Activated CD4-positive, alpha-beta T cell treated with anti-CD3 and anti-CD28 coated beads, Interleukin-2, amount 50 U/mL, for 24 hours (primary cell): ENCODE measurements around the gene AOPEP.
"Not testable (repeated sequence)": the region's sequence is repeated elsewhere in the genome, so short reads cannot be mapped to it uniquely, and the experiment has no call there.

ENCODE experiments used
- DNase-seq, 2 donors: peaks; one replicate each; pipeline ENCODE4 v3.0.0-alpha.2; 2020; ENCODE audit warnings: low read depth in 1 of 2, low spot score in 1 of 2

AOPEP gene

GRCh38 chr9:94928691-94929368 lies 202.3 kb downstream of the AOPEP start:
- DNase-seq, result no peak

DNA sequence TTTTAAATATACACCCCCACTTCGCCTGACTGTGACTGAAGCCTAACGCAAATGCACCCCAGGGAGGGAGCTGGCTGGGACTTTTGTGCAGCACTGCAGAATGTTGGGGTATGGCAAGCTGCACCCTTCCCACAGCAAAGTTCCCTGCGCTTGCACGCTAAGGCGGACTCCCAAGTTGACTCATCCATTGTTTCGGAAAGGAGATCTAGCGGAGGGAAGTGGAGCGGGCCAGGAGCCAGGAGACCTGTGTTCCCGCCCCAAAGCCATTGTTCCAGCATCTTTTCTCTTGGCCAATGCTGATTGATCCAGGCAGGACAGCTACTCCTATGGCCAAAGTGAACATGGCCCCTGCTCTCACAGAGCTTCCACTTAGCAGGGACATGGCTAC lies 202.9 kb downstream of the AOPEP start:
- DNase-seq, result no peak

GRCh38 chr9:94931036-94931633 lies 204.6 kb downstream of the AOPEP start:
- no peak for DNase-seq

GRCh38 chr9:94931740-94932139 lies 205.2 kb downstream of the AOPEP start:
- no peak for DNase-seq

DNA sequence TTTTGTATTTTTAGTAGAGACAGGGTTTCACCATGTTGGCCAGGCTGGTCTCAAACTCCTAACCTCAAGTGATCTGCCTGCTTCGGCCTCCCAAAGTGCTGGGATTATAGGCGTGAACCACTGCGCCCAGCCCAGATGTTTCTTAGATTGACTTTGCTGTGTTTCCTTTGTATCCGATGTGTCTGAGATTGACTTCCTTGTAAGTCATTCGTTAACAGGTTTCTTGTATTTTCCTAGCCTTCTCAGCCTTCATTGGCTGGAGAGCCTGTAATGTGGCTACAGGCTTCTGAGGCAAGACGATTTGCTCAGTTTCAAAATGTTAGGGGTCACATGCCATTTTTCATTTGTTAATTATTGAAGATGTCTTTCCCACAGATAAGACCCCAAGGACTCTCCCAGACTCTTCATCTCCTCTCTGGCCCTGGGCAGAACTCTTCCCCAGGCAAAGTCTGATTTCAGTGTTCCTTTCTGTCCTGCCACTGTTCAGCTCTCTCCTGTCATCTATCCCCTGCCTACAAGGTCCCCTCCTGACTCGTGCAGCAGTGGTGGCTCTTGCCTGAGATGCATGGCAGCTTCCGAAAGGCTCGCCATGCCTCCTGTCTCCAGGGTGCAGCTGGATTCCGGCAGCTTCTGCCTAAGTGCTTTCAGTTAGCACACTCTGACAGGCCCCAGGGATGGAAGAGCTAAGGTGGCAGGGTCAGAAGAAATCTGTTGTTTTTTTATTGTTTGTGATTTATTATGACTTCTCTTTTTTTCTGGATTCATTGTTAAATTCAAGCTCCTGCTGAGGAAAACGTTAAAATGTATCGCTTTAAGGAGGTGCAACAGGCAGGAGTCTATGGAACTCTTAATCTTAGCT lies 206.4 kb downstream of the AOPEP start:
- DNase-seq, result no peak

GRCh38 chr9:94933511-94933828 lies 207.0 kb downstream of the AOPEP start:
- DNase-seq, result no peak

DNA sequence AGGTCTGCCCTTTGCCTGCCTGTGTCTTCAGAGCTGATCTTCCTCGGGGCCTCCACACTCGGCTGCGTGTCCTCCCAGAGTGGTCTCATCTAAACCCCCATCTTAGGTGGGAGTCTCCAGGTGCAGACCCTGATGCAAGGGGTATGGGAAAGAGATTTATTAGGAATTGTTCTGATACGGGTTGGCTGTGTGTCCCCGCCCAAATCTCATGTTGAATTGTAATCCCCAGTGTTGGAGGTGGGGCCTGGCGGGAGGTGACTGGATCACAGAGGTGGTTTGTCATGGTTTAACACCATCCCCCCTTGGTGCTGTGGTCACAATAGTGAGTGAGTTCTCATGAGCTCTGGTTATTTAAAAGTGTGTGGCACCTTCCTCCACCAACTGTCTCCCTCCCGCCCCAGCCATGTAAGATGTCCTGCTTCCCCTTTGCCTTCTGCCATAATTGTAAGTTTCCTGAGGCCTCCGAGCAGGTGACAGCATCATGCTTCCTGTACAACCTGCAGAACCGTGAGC lies 208.4 kb downstream of the AOPEP start:
- DNase-seq, result no peak

DNA sequence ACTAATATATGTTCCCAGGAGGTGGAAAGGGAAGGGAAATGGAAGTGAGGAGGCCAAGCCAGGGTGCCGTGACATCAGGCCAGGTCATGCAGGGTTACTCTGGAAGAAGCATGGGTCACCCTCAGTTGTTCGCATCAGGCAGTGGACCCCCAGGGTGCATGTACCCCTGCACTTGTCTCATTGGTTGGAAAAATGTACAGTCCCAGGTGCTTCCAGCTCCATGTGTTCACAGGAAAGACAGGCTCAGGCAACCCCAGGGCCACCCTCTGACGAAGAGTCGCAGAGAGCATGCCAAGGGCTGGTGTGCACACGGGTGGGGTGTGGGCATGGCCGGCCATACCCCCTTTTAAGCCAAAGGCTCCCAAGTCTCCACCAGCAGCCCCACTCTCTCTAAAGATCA lies 208.9 kb downstream of the AOPEP start:
- no peak for DNase-seq

GRCh38 chr9:94936419-94936818 lies 209.9 kb downstream of the AOPEP start:
- DNase-seq, result no peak

- DNase-seq, result no peak
Observed at GRCh38 chr9:94937214-94937903, 210.9 kb downstream of the AOPEP start.

DNA sequence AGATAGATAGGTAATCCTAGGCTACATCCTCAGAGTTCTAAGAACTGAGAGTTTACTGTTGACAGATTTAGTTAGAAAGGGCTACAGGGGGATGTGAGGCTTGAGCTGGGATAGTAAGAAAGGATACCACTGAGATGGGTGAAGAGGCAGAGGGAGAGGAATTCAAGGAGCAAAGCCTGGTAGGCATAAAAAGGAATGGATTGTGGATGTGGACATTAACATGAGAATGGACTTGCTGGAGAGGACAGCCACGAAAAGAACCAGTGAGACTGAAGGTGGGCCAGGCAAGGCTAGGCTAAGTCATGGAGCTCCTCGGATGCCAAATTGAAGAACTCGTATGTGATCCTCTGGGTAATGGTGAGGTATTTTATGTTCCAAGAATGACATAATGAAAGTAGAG lies 211.9 kb downstream of the AOPEP start:
- DNase-seq, result no peak

DNA sequence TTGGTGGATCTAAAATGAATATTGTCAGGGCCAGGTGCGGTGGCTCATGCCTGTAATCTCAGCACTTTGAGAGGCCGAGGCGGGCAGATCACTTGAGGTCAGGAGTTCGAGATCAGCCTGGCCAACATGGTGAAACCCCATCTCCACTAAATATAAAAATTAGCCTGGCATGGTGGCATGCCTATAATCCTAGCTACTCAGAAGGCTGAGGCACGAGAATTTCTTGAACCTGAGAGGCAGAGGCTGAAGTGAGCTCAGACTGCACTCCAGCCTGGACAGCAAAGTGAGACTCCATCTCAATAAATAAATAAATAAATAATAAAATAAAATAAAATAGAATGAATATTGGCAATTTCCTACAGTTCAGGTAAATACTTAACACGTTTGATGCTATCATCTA lies 213.8 kb downstream of the AOPEP start:
- DNase-seq, result not testable (repeated sequence)

DNA sequence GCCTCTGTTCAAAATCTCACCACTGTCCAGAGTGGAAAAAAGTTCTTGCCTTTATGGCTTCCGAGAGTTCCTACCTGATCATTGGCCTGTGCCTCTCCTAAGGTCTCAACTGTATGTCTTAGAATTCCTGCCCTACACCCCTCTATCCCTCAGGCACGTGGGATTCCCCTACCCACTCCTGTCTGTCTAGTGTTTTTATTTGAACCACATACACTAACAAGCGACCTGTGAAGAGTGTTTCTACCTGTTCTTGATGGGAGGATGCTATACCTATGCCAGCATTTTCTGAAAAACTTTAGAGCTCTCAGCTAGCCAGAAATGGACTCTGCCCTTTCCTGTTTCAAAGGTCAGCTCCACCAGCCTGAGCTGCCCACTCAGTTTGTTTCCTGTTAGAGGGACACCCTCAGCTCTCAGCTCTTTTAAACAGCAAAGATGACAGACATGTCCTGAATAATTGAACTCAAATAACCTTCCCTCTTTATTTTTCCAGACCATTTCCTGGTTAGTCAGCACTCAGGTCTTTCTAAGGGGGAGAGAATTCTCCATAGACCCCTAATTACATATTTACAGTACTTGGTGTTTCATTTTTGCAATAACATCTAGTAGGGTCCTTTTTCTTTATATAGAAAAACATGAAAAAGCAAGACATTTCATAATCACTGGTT lies 214.8 kb downstream of the AOPEP start:
- no peak for DNase-seq

DNA sequence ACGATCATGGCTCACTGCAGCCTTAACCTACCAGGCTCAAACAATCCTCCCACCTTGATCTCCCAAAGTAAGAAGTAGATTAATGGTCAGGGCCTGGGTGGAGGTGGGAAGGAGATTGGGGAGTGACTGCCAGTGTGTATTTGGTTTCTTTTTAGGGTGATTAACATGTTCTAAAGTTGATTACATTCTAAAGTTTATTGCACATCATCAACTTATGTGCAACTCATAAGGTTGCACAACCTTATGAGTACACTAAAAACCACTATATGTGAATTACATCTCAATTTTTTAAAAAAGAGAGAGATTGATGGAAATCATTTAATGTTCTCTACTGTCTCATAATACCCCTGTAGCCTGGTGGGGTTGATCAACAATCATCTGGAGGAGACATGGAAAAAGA lies 218.1 kb downstream of the AOPEP start:
- DNase-seq, result no peak

- DNase-seq, result no peak
Observed at GRCh38 chr9:94945197-94946144, 219.0 kb downstream of the AOPEP start.

GRCh38 chr9:94946256-94946655 lies 219.8 kb downstream of the AOPEP start:
- DNase-seq, result no peak

DNA sequence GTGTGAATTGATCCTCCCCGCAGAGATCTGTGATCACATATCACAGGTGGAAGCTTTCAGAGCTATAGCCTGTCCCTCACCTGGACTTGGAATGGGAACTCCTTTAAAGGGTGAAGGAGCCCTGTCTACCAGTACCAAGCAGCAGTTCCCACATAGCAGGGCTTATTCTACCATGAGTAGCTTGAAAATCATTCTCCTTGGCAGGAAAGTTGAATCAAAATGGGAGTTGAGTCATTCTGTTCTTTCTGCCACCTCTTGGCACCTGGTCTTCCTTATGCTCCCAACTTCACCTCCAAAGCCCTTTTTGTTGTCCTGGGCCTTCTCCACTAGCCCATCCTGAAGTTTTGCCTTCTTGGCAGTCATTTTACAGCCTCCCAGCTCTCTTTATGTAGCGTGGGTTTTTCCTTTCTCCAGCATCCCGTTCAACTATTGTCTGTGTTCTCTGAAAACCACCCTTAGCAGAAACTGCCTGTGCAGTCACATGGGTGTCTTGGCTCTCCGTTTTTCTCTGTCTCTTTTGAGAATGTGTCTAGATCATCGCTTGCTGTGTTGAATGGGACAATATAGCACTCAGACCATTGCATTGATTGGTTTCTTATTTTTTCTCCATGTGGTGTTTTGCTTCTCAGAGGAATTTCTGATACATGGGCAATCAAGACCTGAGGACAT lies 222.2 kb downstream of the AOPEP start:
- DNase-seq, result no peak

DNA sequence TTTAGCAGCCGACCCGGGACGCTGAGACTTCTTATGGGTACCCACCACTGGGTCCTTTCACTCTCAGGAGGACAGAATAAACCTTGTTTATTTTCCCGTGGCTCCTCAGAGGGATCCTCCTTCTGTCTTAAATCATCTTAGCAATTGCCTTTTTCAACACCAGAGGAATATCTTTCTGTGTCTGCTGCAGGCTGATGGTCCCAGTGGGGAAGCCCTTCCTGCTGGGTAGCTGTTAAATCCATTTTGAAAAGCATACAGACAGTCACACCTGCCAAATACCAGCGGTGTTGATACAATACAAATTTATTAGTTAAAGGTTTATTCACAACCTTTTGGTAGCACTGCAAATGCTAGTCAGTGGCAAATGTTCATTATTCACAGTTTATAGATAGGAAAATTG lies 222.9 kb downstream of the AOPEP start:
- no peak for DNase-seq

DNA sequence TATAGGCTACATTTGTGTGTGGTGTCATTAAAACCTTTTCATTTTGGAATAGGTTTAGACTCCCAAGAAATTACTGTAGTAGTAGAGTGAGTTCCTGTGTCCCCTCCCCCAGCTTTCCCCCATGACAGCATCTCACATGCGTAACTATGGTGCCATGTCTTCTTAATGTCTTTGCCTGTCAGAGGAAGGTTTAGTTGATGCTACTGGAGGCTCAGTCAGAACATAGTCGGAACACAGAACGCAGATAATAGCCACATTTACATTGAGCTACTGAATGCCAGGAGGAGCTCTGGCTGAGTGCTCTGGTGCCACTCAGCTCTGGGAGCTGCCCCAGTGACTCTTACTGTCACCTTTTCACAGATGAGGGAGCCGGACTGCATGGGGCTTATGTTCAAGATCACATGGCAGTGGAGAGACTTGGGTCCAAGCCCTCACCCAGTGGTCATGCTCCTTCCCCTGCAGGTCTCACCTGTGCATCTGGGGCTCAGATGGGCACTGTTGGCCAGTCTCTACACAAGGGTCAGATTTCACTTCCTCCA lies 223.6 kb downstream of the AOPEP start:
- DNase-seq, result no peak
